Keratinocyte (primary cell): Measurements from ENCODE around the gene D2HGDH.

ENCODE experiments used
- CTCF ChIP-seq, 3 experiments: IDR thresholded peaks in 1 of 3; conservative IDR thresholded peaks in 1 of 3; optimal IDR thresholded peaks in 1 of 3; 2 replicates in 2 of 3; 3 replicates in 1 of 3; pipeline versions ENCODE3 to v1.5.1; 2011; ENCODE audit warnings: low read length in 3 of 3, mild to moderate bottlenecking in 3 of 3, moderate library complexity in 2 of 3, control low read depth in 1 of 3, inconsistent platforms in 1 of 3; ENCODE audit not compliant: insufficient read depth in 2 of 3; ENCODE audit errors: extremely low read depth in 1 of 3
- EZH2 ChIP-seq: IDR thresholded peaks from one replicate; pipeline ENCODE4 v1.6.1; 2012; ENCODE audit warnings: inconsistent platforms, mild to moderate bottlenecking, low read length, moderate library complexity

GRCh38 chr2:241733391-241734207, 831 bp upstream of the D2HGDH start:
- TF ChIP-seq CTCF (optimal IDR thresholded peaks at IDR 0.05 in 1 of 3, IDR thresholded peaks at IDR 0.05 in 1 of 3, conservative IDR thresholded peaks at IDR 0.05 in 1 of 3; ENCODE audit: extremely low read depth in 1 of 3, insufficient read depth in 2 of 3, low read length in 3 of 3) (no peak), EZH2 (no peak)
